ENCODE measurements around the gene APOBEC2.

Gene APOBEC2

GRCh38 chr6:41063884-41064285 lies 10.9 kb downstream of the APOBEC2 start:
- DNase-seq: no peak

GRCh38 chr6:41064841-41065240 lies 11.8 kb downstream of the APOBEC2 start:
- DNase-seq: no peak

GRCh38 chr6:41065550-41066026 lies 12.6 kb downstream of the APOBEC2 start:
- DNase-seq: no peak

- peak; percentile 38 for DNase-seq
Observed at GRCh38 chr6:41066867-41067304, 13.9 kb downstream of the APOBEC2 start.

GRCh38 chr6:41071501-41071922 lies 18.5 kb downstream of the APOBEC2 start:
- no peak for DNase-seq

GRCh38 chr6:41071923-41072835 lies 19.2 kb downstream of the APOBEC2 start, which contains the start of gene OARD1:
TSS of gene OARD1 (minus strand) at chr6:41072356. CDS start at chr6:41071634, 722 bp downstream.
- DNase-seq: peak; percentile 97

GRCh38 chr6:41072836-41073202 lies 19.8 kb downstream of the APOBEC2 start, which contains the start of gene NFYA:
TSS of gene NFYA (plus strand) at chr6:41072974. CDS start at chr6:41079090, 6,116 bp downstream.
- DNase-seq: no peak

- DNase-seq: peak; percentile 47
Observed at GRCh38 chr6:41073203-41073967, 20.4 kb downstream of the APOBEC2 start.

GRCh38 chr6:41073968-41074691 lies 21.1 kb downstream of the APOBEC2 start:
- no peak for DNase-seq

GRCh38 chr6:41074692-41075436 lies 21.9 kb downstream of the APOBEC2 start:
- DNase-seq: no peak

GRCh38 chr6:41075651-41076626 lies 22.9 kb downstream of the APOBEC2 start:
- no peak for DNase-seq

GRCh38 chr6:41077536-41077935 lies 24.5 kb downstream of the APOBEC2 start:
- no peak for DNase-seq

- no peak for DNase-seq
Observed at GRCh38 chr6:41078101-41078500, 25.1 kb downstream of the APOBEC2 start.

- no peak for DNase-seq
Observed at GRCh38 chr6:41079080-41079479, 26.1 kb downstream of the APOBEC2 start.

- DNase-seq: no peak
Observed at GRCh38 chr6:41080621-41081020, 27.6 kb downstream of the APOBEC2 start.

GRCh38 chr6:41083072-41083471 lies 30.1 kb downstream of the APOBEC2 start:
- no peak for DNase-seq

GRCh38 chr6:41085182-41085581 lies 32.2 kb downstream of the APOBEC2 start:
- DNase-seq: no peak

- DNase-seq: no peak
Observed at GRCh38 chr6:41088451-41088850, 35.4 kb downstream of the APOBEC2 start.

- no peak for DNase-seq
Observed at GRCh38 chr6:41090841-41091761, 38.1 kb downstream of the APOBEC2 start.

All from NCI-H2081 treated with DMSO at 0.1 percent for 48 hours (cell line).